PC-3 (cell line): ENCODE data around the gene CACNA1D. TPM values are rescaled to one million over a fixed set of nuclear protein-coding genes. Genes with fewer than 3 reads are reported as not detected.

Source experiments
- ATAC-seq: fragments of 200-7000 bp; cut with Tn5 transposase; 2 replicates; pipeline ENCODE4 v1.9.1; 2020; ENCODE audit warnings: mild to moderate bottlenecking, moderate library complexity
- BruUV-seq: library from RNA; stranded (reverse); fragments of 400-500 nt; replicated peaks from 2 replicates; lab custom pipeline; 2021; lab: Mats Ljungman, UMichigan
- CTCF ChIA-PET: fragments of 300-600 bp; sonication (Branson Sonifier 250); formaldehyde crosslinking; loops from one replicate; lab custom pipeline; 2022; ENCODE audit warnings: antibody characterized with exemption; lab: Charles Lee
- POLR2A ChIA-PET: fragments of 300-600 bp; sonication (Branson Sonifier 250); formaldehyde crosslinking; loops from one replicate; lab custom pipeline; 2022; ENCODE audit warnings: antibody characterized with exemption; ENCODE audit not compliant: unreplicated experiment; lab: Charles Lee
- DNase-seq: peaks from one replicate; pipeline ENCODE4 v3.0.0-alpha.2; 2015
- H2AFZ ChIP-seq: fragments of 300-600 bp; sonication (generic); 2 replicates; pipeline ENCODE4 v1.6.0; 2016; ENCODE audit warnings: antibody characterized with exemption, low read length
- H3F3A ChIP-seq: fragments of 300-600 bp; sonication (generic); one replicate; pipeline ENCODE4 v1.6.0; 2017; ENCODE audit warnings: antibody characterized with exemption, low read length, control low read depth, mild to moderate bottlenecking; ENCODE audit not compliant: unreplicated experiment
- H3K27ac ChIP-seq: fragments of 300-600 bp; sonication (generic); 2 replicates; pipeline ENCODE4 v1.5.1; 2016; ENCODE audit warnings: mild to moderate bottlenecking, low read length
- H3K27me3 ChIP-seq: fragments of 300-600 bp; sonication (generic); 2 replicates; pipeline ENCODE4 v1.6.1; 2016; ENCODE audit warnings: low read length, mixed read lengths
- H3K36me3 ChIP-seq: fragments of 300-600 bp; sonication (generic); 2 replicates; pipeline ENCODE4 v1.6.1; 2016; ENCODE audit warnings: low read depth, mixed run types, low read length, mixed read lengths
- H3K4me1 ChIP-seq: fragments of 300-600 bp; sonication (generic); 2 replicates; pipeline ENCODE4 v1.5.1; 2016; ENCODE audit warnings: low read length; ENCODE audit not compliant: insufficient read depth
- H3K4me2 ChIP-seq: fragments of 300-600 bp; sonication (generic); 2 replicates; pipeline ENCODE4 v1.6.0; 2016; ENCODE audit warnings: low read length
- H3K4me3 ChIP-seq: fragments of 300-600 bp; sonication (generic); 2 replicates; pipeline ENCODE4 v1.5.1; 2016; ENCODE audit warnings: mild to moderate bottlenecking, low read length, mixed read lengths
- H3K79me2 ChIP-seq: fragments of 300-600 bp; sonication (generic); 2 replicates; pipeline ENCODE4 v1.6.1; 2017; ENCODE audit warnings: low read length, mixed read lengths
- H3K9ac ChIP-seq: fragments of 300-600 bp; sonication (generic); 2 replicates; pipeline ENCODE4 v1.6.0; 2016; ENCODE audit warnings: mild to moderate bottlenecking, low read length
- H3K9me2 ChIP-seq: fragments of 300-600 bp; sonication (generic); replicated peaks from 2 replicates; pipeline ENCODE4 v1.6.1; 2016; ENCODE audit warnings: mixed run types, low read length, mixed read lengths
- H3K9me3 ChIP-seq: fragments of 300-600 bp; sonication (generic); 2 replicates; pipeline ENCODE4 v1.6.1; 2016; ENCODE audit warnings: low read length, mixed read lengths
- H4K20me1 ChIP-seq: fragments of 300-600 bp; sonication (generic); 2 replicates; pipeline ENCODE4 v1.6.1; 2016; ENCODE audit warnings: low read length, mixed read lengths
- CTCF ChIP-seq: fragments of 300-600 bp; sonication (generic); conservative IDR thresholded peaks from 2 replicates; pipeline ENCODE4 v1.5.1; 2017; ENCODE audit warnings: antibody characterized with exemption, low read depth, mild to moderate bottlenecking, low read length
- EZH2 ChIP-seq: fragments of 300-600 bp; sonication (generic); IDR thresholded peaks from one replicate; pipeline ENCODE4 v1.6.1; 2017; ENCODE audit warnings: antibody characterized with exemption, mild to moderate bottlenecking, low read length; ENCODE audit not compliant: unreplicated experiment
- EZH2phosphoT487 ChIP-seq: fragments of 300-600 bp; sonication (generic); IDR thresholded peaks from 2 replicates; pipeline ENCODE4 v1.6.1; 2018; ENCODE audit warnings: mild to moderate bottlenecking, antibody characterized with exemption, low read length, borderline replicate concordance
- intact Hi-C: fragments of 100-400 bp; cut with micrococcal nuclease; formaldehyde crosslinking; loops from 2 replicates; pipeline ENCODE4 v1.9.0; 2023
- total RNA-seq: library from RNA; depleted of rRNA; stranded (reverse); fragments of >200 nt; gene quantifications from 2 replicates; pipeline ENCODE4 v1.2.3, GENCODE V29; 2014

CACNA1D gene
- total RNA-seq, 1 experiment from 2014 or later, result not detected

DNA sequence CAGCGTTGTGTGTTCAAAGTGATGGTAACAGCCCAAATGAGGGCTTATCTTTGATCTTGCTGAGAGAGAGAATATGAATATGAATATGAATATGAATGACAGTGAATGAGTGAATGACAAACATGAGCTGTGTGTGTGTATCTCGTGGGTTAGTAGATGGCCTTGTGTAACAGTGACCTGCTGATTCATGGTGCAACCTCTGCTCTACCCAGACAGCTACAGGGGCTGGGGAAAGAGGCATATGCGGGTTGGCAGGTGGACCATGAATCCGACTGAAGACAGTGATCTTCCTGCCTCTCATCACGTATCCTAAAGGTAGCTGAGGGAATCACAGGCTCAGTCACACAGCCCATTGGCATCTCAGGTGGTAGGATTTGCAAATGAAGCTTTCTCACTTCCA is 293.6 kb downstream of the CACNA1D start:
- no peak overlapping the region for H3K4me2 ChIP-seq
- DNase-seq (no peak), ATAC-seq (no peak)
- H4K20me1 ChIP-seq, result no peaks in the 10 kb centered on the region
- CTCF ChIA-PET, result no interaction called here
- peaks cover 78% of the 10 kb centered on the region for H3K27me3 ChIP-seq
- no peak overlapping the region for H2AFZ ChIP-seq
- TF ChIP-seq EZH2 (no peak), EZH2phosphoT487 (no peak), CTCF (no peak)
- no peak overlapping the region for H3K27ac ChIP-seq
- no peaks in the 10 kb centered on the region for H3K9me2 ChIP-seq
- H3K4me3 ChIP-seq, result no peak overlapping the region
- no peaks in the 10 kb centered on the region for H3K36me3 ChIP-seq
- intact Hi-C loops, result no loop called here
- no TSS peak for BruUV-seq
- H3K9me3 ChIP-seq, result no peaks in the 10 kb centered on the region
- H3F3A ChIP-seq, result no peaks in the 10 kb centered on the region
- no peak overlapping the region for H3K9ac ChIP-seq
- H3K79me2 ChIP-seq, result no peaks in the 10 kb centered on the region
- no peaks in the 10 kb centered on the region for H3K4me1 ChIP-seq
- POLR2A ChIA-PET, result no interaction called here

GRCh38 chr3:53789459-53789858 is 295.0 kb downstream of the CACNA1D start:
- Histone ChIP-seq H3K9ac (no peak overlapping the region), H3F3A (no peaks in the 10 kb centered on the region), H3K79me2 (no peaks in the 10 kb centered on the region), H3K9me3 (no peaks in the 10 kb centered on the region), H3K27me3 (peaks cover 78% of the 10 kb centered on the region), H3K4me2 (no peak overlapping the region), H3K4me3 (no peak overlapping the region), H3K4me1 (no peaks in the 10 kb centered on the region), H2AFZ (no peak overlapping the region), H3K36me3 (no peaks in the 10 kb centered on the region), H3K27ac (no peak overlapping the region), H3K9me2 (no peaks in the 10 kb centered on the region), H4K20me1 (no peaks in the 10 kb centered on the region)
- ChIA-PET CTCF (no interaction called here), POLR2A (no interaction called here)
- TF ChIP-seq EZH2phosphoT487 (no peak), EZH2 (no peak), CTCF (no peak)
- intact Hi-C loops, result no loop called here
- no peak for ATAC-seq
- no peak for DNase-seq
- no TSS peak for BruUV-seq

GRCh38 chr3:53790470-53790869 is 296.1 kb downstream of the CACNA1D start:
- ChIA-PET CTCF (no interaction called here), POLR2A (no interaction called here)
- no peaks in the 10 kb centered on the region for H4K20me1 ChIP-seq
- no peak overlapping the region for H3K4me2 ChIP-seq
- no peak overlapping the region for H3K27ac ChIP-seq
- H3K36me3 ChIP-seq, result no peaks in the 10 kb centered on the region
- H3K79me2 ChIP-seq, result no peaks in the 10 kb centered on the region
- no peak for TF ChIP-seq EZH2phosphoT487
- no peak for TF ChIP-seq CTCF
- TF ChIP-seq EZH2, result no peak
- H3K4me1 ChIP-seq, result peaks cover under 1% of the 10 kb centered on the region; the same call in 1 of the 2 replicates
- peaks cover 73% of the 10 kb centered on the region for H3K27me3 ChIP-seq
- no peaks in the 10 kb centered on the region for H3K9me2 ChIP-seq
- BruUV-seq, result no TSS peak
- intact Hi-C loops, result no loop called here
- H2AFZ ChIP-seq, result no peak overlapping the region
- no peak overlapping the region for H3K9ac ChIP-seq
- H3K9me3 ChIP-seq, result no peaks in the 10 kb centered on the region
- no peak overlapping the region for H3K4me3 ChIP-seq
- H3F3A ChIP-seq, result no peaks in the 10 kb centered on the region
- ATAC-seq, result no peak
- no peak for DNase-seq
